NCI-H146 treated with DMSO at 0.1 percent for 48 hours (cell line): Measurements from ENCODE around the gene PAK2.
"Not testable (repeated sequence)": the region's sequence is repeated elsewhere in the genome, so short reads cannot be mapped to it uniquely, and the experiment has no call there.

Source experiments
- DNase-seq: peaks from one replicate; lab custom pipeline; 2025; ENCODE audit not compliant: unreplicated experiment; lab: John Stamatoyannopoulos, UW

PAK2 gene

GRCh38 chr3:196735751-196736150 is 3.9 kb upstream of the PAK2 start:
- DNase-seq = no peak

GRCh38 chr3:196736670-196737374 is 2.8 kb upstream of the PAK2 start:
- DNase-seq = no peak

GRCh38 chr3:196737655-196738054 is 2.0 kb upstream of the PAK2 start:
- peak; percentile 51 for DNase-seq

- peak; percentile 54 for DNase-seq
These were observed 1.0 kb downstream of the PAK2 start for GRCh38 chr3:196740481-196741248.

GRCh38 chr3:196741249-196741889 is 1.7 kb downstream of the PAK2 start:
- no peak for DNase-seq

GRCh38 chr3:196743569-196743968 is 3.9 kb downstream of the PAK2 start:
- not testable (repeated sequence) for DNase-seq

GRCh38 chr3:196749125-196749524 is 9.5 kb downstream of the PAK2 start:
- DNase-seq = no peak

- DNase-seq = no peak
These were observed 13.5 kb downstream of the PAK2 start for GRCh38 chr3:196753201-196753600.

- DNase-seq = no peak
These were observed 14.7 kb downstream of the PAK2 start for GRCh38 chr3:196754091-196754981.

GRCh38 chr3:196756732-196757131 is 17.1 kb downstream of the PAK2 start:
- no peak for DNase-seq

GRCh38 chr3:196757876-196758739 is 18.5 kb downstream of the PAK2 start:
- no peak for DNase-seq

GRCh38 chr3:196763179-196763578 is 23.5 kb downstream of the PAK2 start:
- no peak for DNase-seq

- DNase-seq = no peak
These were observed 25.8 kb downstream of the PAK2 start for GRCh38 chr3:196765454-196765853.

- DNase-seq = no peak
These were observed 31.4 kb downstream of the PAK2 start for GRCh38 chr3:196771067-196771466.

- DNase-seq = no peak
These were observed 32.4 kb downstream of the PAK2 start for GRCh38 chr3:196772102-196772501.

- no peak for DNase-seq
These were observed 33.2 kb downstream of the PAK2 start for GRCh38 chr3:196772897-196773296.

GRCh38 chr3:196774191-196774820 is 34.6 kb downstream of the PAK2 start:
- no peak for DNase-seq

- no peak for DNase-seq
These were observed 35.3 kb downstream of the PAK2 start for GRCh38 chr3:196774848-196775422.

- DNase-seq = no peak
These were observed 36.3 kb downstream of the PAK2 start for GRCh38 chr3:196775938-196776337.
